Myocyte (in vitro differentiated cells): Measurements from ENCODE around the gene FOXA3. TPM values are rescaled to one million over a fixed set of nuclear protein-coding genes. Genes with fewer than 3 reads are reported as not detected.
A peak's percentile ranks its signal among the peaks of the same experiment; 100 is the strongest.
"Not testable (repeated sequence)": the region's sequence is repeated elsewhere in the genome, so short reads cannot be mapped to it uniquely, and the experiment has no call there.

Experiments
- DNase-seq: peaks from one replicate; pipeline ENCODE4 v3.0.0-alpha.2; 2012; ENCODE audit warnings: low read depth
- total RNA-seq: library from RNA; depleted of rRNA; stranded (reverse); fragments of >200 nt; gene quantifications from 2 replicates; pipeline ENCODE4 v1.2.3, GENCODE V29; 2014

Gene FOXA3
- total RNA-seq, 1 donor from 2014 or later: not detected

- no peak for DNase-seq
Observed at GRCh38 chr19:45827459-45828093, 36.5 kb upstream of the FOXA3 start.

- no peak for DNase-seq
Observed at GRCh38 chr19:45828523-45828922, 35.6 kb upstream of the FOXA3 start.

- DNase-seq: no peak
Observed at GRCh38 chr19:45828945-45829344, 35.2 kb upstream of the FOXA3 start.

DNA sequence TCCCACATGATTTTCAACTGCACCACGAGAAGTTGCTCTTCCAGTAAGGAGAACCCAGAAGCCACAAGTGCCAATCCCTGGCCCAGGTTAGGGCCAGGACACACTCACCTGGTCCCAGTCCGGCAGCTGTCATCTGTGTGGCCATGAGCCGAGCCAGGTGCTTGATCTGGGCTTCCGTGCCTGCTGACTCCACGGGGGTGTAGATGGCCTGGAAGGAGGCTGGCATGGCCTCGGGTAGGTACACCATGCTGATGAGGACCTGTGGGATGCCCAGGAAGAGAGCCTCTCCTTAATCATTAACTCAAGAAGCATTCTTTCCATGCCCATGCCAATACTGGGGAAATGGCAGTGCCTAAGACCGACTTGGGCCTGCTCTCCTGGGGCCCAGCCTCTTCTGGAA, 29.2 kb upstream of the FOXA3 start:
- no peak for DNase-seq

GRCh38 chr19:45842198-45842597, 21.9 kb upstream of the FOXA3 start:
- no peak for DNase-seq

DNA sequence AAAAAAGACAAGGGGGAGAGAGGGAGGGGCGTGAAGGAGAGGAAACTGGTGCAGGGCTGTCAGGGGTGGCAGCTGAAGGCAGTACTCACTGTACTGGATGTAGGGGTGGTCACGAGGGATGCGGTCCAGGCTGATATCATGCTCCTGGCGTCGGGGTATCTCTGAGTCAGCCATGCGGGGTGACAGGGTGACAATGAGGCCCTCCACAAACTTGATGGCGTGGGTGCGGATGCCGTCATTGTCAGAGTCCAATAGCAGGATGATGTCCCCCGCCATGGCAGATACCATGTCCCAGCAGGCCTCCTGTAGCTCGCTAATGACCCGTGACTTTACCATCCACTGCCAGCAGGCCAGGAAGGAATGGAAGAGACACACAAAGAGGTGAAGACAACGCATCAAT, 16.5 kb upstream of the FOXA3 start:
- DNase-seq: no peak

DNA sequence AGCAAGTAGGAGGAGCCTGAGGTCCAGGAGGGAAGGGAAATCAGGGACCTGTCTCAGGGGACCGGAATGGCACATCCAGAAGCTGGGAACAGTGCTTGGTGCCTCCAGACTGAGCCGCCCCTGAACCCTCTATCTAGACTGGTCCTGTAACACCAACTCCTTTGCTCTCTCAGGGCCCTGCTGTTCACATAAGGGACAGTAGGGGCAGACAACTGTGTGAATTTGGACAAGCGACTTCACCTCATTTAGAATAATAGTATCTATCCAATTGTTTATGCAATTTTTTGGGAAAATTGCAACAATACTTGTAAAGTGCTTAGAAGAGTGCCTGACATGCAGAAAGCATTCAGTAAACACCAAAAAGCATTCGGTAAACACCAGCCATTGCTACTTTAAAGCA, 15.2 kb upstream of the FOXA3 start:
- DNase-seq: no peak

DNA sequence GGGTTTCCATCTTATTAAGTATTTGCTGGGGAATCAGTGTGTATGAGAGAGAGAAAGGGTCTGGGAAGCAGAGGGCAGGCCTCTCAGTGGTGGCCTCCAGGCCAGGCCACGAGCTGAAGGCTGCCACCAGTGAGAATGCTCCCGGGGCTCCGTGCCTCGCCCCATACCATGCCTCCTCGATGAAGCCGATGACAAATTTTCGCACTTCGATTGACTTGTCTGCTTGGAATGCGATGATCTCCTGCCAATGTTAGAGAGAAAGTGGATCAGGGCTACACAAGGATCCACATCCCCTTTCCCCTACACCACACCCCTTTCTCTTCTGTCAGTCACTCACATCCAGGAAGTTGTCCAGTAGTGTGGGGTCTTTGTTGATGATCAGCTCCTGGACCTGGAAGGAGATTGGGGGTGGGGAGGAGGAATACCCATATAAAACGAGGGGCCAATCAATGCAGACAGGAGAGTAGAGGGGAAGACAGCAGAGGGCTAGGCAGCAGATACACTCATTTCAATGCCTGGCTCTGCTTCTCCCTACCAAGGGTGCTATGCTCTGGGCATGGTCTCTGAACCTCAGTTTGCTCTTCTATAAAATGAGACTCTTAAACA, 11.9 kb upstream of the FOXA3 start:
- DNase-seq: no peak

DNA sequence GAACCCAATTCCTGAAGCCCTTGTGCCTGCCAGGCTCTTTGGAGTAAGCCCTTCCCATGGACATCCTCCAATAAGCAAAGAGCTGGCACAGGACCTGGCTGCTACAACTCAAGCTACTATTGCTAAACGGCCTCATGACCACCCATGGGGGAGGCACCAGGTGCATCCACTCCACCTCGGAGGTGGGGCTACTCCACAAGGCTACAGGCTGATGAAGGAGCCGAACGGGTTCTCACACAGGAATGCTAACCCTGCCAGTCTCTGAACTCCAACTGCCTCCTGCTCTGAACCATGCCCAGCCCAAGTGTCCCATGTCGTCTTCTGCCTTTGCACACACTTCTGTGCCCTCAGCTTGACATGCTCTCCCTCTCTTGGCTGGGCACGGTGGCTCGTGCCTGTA, 11.1 kb upstream of the FOXA3 start:
- DNase-seq: no peak

GRCh38 chr19:45854167-45854778, 9.9 kb upstream of the FOXA3 start:
- no peak for DNase-seq

GRCh38 chr19:45860359-45861259, 3.5 kb upstream of the FOXA3 start:
- DNase-seq: no peak

- DNase-seq: no peak
Observed at GRCh38 chr19:45862271-45862563, 1.9 kb upstream of the FOXA3 start.

GRCh38 chr19:45862564-45863334, 1.4 kb upstream of the FOXA3 start, which contains the start of gene SYMPK:
SYMPK (minus strand) TSS chr19:45863147; CDS start chr19:45854495, 8,652 bp downstream.
- peak; percentile 99 for DNase-seq

DNA sequence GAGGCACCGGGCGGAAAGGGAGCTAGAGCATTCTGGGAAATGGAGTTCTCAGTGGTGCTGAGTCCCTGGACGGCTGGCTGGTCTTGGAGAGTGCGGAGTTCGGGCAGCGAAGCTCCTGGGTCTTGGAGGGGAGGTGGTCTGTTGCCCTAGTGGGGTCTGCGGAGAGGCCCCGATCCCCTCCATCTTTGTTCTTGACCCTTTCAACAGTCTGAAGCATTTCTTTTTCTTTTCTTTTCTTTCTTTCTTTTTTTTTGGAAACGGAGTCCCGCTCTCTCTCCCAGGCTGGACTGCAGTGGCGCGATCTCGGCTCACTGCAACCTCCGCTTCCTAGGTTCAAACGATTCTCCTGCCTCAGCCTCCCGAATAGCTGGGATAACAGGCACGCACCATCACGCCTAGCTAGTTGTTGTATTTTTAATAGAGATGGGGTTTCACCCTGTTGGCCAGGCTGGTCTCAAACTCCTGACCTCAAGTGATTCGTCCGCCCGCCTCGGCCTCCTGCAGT, 739 bp upstream of the FOXA3 start:
- DNase-seq: no peak

DNA sequence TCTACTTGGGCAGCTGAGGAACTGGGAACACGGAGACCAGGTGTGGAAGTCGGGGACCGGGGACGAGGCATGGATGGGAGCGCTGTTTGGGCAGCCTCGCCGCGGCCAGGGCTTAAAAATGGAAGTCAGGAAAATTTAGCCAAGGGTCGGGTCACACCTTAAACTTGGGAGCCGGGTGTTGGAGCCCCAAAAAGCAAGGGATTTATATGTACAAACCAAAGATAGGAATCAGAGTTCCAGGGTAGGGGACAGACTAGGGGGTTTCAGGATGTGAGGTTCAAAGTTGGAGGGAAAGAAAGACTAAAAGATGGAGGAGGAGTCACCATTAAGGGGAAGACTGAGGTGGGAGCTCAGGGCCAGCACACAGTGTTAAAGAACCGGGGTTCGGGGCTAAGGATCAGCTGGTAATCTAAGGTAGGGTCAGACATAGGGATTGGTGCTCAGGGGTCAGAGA, 530 bp downstream of the FOXA3 start:
- DNase-seq: no peak

DNA sequence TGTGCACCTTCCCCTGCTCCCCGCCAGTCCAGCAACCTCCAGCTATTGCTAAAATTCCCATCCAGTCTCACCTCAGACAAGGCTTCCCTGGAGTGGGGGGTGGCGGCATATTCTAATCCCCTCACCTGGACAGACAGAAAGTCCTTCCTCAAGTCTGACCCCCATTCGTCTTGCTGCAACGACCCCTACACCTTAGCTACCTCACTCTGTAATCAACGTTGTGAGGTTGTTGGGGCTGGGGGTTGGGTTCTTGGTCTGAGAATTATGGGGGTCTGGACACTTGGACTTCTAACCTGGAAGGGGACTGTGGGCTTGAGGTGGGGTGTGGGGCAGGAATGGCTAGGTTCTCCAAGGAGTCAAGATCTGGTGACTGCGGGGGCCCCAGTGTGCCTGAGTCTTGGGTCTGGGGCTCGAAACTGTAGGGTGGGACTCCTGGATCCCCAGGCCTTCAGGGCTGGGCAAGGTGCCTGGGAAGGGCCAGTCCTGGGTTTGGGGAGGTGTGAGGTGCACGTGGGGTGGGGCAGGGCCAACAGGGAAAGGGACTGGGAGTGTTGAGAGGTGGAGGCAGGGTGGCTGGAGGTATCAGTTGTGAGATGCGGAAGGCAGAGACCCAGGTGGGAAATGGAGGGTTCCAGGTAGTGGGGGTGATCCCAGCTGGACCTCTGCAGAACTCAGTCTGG, 1.3 kb downstream of the FOXA3 start:
- DNase-seq: no peak

GRCh38 chr19:45866400-45867176, 2.5 kb downstream of the FOXA3 start:
- no peak for DNase-seq

DNA sequence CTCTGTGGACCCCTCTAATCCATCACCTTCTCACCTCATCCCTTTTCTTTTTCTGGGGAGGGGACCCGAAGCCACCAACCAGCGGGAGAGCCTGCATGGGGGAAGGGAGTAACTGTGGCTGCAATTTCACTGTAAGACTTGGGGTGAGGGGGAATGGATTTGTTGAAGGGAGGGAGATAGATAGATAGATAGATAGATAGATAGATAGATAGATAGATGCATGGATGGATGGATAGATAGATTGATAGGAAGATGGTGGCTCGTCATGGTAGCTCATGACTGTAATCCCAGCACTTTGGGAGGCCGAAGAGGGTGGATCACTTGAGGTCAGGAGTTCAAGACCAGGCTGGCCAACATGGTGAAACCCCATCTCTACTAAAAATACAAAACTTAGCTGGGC, 3.1 kb downstream of the FOXA3 start:
- not testable (repeated sequence) for DNase-seq

DNA sequence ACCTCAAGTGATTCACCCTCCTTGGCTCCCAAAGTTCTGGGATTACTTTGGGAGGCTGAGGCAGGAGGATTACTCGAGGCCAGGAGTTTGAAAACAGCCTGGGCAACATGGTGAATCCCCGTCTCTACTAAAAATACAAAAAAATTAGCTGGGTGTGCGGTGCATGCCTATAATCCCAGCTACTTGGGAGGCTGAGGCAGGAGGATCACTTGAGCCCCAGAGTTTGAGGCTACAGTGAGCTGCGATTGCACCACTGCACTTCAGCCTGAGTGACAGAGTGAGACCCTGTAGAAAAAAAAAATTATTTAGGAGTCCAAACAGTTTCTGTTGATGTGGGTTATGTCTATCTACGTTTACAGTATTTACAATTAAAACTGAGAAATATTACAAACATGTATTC, 6.7 kb downstream of the FOXA3 start:
- no peak for DNase-seq
